Skin of body (tissue), 2 donors: ENCODE data around the gene GRM7. TPM values are rescaled to one million over a fixed set of nuclear protein-coding genes. Genes with fewer than 3 reads are reported as not detected.

Source experiments
- DNase-seq: peaks from one replicate; lab custom pipeline; 2025; lab: John Stamatoyannopoulos, UW
- total RNA-seq: library from RNA; depleted of rRNA; stranded (reverse); fragments of >200 nt; gene quantifications from one replicate; pipeline ENCODE4 v1.2.3, GENCODE V29; 2014

Gene GRM7
- total RNA-seq, 1 donor from 2014 or later: 0.39 TPM

DNA sequence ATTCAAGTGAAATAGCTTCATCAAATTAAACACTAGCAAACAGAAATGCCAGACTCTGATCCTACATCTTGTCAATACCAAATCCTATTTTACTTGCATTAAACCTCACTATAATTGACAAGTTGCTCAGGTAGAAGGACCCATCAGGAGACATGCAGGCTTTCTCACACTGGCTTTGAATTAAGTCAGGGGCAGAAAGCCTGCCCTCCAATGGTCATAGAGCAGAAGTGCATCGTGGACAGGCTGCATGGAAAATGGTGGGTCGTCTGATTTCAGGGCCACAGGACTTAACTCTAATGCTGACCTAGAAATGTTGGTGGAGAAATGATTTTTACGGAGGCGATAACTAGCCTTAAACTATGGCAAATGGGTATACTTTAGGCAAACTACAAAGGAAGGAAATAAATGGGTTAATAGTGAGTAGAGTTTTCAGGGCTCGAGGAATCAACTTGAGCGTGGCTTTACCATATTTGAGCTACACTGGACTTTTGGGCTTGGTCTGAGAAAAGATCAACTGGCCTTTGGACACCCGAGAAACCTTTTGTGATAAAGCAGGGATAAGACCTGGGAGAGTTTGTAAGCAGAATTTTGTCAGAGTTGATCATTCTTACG, 283.9 kb downstream of the GRM7 start:
- DNase-seq: no peak

DNA sequence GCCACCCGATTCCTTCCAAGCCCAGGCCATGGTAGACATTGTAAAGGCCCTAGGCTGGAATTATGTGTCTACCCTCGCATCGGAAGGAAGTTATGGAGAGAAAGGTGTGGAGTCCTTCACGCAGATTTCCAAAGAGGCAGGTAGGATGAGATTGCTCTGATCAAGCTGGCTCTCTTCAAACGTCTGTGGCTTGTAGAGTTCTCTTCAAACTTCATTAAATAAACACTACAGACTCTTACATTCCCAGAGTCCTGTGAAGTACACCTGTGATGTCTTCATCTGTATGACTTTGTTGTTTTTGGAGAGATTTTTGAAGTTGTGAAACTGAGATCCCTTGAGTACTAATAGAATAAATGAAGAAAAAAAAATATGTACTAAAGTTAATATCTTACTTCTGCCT, 285.6 kb downstream of the GRM7 start:
- no peak for DNase-seq

DNA sequence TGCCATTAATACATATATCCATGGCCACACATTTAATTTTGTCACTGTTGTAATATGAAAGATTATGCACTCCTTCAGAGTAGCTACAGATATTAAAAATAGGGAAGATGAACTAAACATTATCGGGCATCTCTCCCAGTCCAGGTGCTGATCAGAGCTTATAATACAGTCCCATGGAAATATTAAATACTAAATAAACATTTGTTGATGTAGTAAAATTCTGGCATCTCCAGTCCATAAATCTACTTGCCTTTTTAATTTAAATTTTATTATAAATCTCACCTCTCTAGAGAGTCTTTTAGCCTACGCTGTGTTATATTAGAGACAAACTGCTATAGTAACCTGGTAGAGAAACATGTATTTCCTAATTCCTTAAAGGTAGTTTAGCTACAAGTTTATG, 297.6 kb downstream of the GRM7 start:
- no peak for DNase-seq

DNA sequence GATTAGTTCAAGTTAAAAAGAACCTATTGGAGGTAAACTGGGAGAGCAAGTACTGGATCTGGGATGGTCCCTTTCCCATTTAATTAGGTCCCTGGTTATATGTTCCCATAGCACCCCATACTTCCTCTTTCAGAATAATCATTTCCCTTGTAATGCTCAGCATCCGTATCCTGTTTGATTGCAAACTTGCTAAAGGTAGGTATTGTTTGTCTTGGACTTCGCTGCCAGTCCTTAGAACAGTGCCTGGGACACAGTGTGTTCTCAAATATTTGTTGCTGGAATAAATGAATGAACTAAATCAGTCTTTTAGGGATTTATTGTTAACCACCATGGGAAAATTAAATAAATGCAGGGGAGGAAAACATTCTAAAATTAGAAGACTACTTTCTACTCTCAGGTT, 299.8 kb downstream of the GRM7 start:
- no peak for DNase-seq

DNA sequence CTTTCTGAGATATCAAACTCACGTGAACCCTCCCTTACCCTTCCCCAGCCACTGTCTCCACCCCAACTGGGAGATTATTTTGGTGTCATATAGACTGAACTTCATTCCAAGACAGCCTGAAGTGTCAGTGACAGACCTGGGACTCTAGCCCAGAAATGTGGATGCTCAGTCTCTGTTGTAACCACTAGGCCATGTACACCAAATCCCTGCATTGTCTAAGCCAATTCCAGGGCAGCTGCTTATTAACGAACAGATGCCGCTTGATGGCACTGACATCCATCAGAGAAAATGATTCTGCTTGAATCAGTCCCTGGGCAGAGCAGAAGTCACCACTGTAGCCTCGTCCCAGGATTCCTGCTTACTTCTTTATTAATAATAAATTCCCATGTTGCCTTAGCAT, 305.5 kb downstream of the GRM7 start:
- no peak for DNase-seq

DNA sequence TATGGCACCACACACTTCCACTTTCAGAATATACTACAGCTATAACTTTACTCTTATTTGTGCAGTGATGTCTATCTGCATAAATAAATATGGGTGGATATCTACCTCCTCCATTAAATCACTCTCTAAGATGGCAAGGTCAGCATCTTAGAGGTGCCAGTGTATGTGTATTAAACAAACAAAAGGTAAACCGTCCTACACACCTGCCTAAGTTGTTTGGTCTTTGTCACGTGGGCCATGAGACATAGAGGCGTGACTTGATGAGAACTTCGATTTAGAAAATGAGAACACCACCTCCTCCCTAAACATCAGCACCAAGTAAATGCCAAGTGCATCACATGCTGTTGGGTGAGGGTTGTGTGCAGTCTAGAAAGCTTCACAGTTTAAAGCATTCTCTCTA, 310.6 kb downstream of the GRM7 start:
- DNase-seq: no peak

DNA sequence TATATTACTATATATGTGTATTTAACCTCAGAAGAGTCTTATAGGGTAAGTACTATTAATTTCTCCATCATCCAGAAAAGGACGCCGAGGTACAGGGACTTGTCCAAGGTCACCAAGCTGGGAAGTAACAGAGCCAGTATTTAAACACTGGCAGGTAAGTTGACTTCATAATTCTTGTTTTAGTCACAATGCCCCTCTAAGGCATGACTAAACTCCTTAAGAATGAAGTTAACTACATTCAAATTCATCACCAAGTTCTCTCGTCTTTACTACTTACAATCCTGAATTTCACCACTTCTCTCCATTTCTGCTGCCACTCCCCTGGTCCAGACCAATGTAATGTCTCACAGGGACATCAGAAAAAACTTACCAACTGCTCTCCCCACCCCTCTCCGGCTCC, 312.1 kb downstream of the GRM7 start:
- DNase-seq: no peak

DNA sequence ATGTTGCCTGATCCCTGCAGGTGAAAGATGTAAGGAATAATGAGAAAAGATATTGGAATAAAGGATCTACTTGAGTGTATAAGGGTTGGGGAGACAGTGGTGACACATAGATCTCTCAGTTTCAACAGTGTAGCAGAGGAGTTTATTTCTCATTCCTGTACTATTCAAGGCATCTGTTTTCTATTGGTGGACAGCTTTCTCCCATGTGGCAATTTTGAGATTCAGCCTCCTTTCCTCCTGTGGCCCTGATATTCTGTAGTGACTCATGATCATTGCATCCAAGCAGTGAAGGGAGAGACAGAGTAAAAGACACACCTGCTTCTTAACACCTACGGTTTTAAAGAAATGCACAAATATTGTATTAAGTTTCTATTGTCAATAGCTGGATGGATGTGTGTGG, 327.6 kb downstream of the GRM7 start:
- no peak for DNase-seq

DNA sequence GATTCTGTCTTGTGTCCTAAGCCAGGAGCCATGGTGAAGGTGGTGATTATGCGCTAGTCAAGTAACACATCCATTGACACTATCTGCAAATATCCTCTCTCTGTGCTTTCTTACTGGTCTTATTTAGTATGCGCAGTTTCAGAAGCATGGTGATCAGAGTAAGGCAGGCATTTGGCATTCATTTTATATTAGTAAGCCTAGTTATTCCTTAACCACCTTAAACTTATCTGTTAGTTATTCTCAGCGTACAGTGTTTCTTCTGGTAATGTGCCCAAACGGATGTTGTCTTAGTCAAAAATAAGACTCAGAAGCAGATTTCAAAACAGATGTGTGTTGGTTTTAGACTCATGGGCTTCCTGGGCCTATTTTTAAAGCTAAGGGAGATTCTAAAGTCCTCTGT, 329.2 kb downstream of the GRM7 start:
- no peak for DNase-seq

DNA sequence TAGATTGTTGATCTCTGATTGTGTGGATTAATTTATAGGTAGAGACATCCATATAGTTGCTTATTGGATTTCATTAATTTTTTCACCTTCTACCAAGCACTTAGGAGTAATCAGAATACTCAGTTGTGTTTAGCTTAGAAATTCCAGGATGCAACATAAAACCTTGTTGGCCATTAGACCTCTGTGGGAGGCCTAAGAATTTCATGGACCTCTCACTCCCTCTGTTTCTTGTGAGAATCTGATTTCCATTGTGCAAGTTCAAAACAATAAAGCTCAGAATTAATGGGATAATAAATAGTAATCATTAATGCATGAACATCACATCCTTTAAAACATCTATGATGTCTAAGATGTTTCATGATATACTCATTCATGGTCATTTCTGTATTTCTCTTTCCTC, 332.4 kb downstream of the GRM7 start:
- no peak for DNase-seq

DNA sequence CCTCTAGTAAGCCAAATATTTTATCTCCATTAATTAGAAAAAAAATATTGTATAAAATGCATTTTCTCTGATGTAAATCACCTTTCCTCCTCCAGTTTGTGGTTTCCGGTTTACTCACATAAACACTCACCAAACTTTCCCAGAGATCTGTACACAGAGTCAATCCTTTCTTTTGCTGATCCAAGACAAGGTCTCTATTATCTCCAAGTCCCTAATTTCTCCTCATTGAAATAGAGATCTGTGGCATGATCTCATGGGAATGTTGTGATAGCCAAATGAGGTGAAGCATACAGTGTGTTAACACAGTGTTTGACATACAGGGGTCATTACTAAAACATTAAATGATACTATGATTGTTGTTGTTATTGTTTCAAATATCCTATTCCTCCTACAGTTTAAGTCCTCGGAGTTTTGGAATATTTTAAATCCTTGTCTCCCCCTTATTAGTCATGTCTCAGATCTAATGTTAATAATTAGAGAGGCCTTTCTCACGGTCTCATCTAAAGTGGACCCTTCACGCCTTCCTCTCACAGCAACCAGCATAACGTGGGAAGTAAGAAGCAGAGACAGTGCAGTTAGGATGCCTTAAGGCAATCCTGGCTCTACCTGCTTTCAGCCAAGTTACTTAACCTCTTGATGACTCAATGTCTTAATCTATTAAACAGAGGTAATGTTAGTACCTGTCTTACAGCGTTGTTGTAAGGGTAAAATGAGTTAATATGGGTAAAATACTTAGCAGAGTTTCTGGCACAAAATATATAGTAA, 333.3 kb downstream of the GRM7 start:
- no peak for DNase-seq

DNA sequence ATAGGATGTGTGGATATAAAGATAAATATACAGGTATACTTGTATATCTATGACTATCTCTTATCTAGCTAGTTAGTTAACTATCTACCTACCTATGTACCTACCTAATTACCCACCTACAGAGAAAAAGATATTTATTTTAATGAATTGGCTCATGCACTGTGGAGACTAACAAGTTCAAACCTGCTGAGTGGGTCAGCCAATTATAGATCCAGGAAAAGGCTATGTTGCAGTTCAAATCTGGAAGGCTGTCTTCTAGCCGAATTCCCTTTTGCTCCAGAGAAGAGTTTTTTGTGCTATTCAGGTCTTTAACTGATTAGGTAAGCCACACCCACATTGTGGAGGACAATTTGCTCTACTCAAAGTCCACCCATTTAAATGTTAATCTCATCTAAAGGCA, 335.0 kb downstream of the GRM7 start:
- no peak for DNase-seq

DNA sequence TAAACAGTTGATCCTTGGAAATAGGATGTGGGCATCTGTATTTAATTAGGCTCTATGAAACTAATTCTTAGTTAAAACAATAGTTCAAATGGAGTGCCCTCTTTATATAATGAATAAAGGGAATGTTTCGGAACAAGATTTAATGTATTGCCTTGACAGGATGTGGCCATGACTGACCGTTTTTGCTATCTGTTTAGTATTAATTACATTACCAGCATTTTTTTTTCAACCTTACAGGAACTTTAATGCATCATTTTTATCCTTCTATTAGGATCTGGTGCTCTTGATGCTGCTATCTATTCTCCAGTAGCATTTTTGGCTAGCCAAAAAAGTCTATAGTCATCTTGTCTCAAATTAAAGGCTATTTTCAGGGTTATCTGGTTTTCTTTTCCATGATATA, 340.9 kb downstream of the GRM7 start:
- DNase-seq: no peak

DNA sequence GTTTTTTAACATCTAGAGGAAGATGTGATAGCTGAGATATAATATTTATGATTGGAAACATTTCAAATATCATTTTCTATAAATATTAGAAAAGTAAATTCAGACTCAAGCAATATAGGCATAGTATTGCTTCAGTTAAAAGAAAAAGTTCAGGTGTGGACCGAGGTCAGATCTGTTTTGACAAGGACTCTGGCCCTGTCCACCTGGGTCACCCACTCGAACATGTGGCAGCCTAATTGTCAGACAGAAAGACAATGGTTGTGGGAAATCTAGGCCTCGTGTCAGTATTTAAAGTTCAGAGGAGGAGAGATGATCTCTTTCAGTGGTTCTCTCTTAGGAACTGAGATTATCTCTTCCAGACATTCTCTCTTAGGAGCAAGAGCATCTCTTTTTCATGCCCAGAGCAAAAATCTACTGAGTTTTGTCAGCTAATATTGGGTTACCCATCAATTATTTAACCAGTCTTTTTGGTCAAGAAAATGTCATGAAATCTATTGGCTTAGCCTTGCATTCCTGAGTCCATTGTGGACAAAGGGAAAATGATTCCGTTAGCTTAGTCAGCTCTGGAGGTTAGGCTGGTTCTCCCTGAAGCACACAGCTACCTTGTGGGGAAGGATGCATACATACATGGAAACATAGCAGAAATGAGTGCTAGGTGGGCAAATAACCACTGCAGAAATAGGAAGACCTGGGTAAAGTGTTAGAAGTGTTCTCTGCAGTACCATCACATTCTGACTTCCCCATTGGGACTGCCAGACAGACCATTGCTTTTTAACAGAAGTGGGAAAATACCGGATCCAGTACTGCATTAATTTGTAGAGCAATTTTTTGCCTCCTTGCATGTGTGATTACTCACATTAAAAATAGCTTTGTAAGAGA, 343.3 kb downstream of the GRM7 start:
- no peak for DNase-seq

DNA sequence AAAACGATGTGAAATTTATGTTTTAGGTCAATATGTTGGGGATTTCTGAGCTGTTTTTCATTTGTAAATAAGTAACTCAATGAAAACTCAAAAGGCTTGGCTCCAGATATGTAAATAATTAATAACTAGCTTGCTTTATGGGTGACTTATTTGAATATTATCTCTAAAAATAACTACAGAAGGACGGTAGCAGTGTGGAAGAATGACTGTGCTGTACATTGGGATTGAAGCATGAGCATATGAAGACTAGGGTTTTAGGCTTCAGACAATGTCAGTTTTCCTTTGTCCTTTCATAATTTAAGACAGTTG, 343.9 kb downstream of the GRM7 start:
- DNase-seq: no peak

DNA sequence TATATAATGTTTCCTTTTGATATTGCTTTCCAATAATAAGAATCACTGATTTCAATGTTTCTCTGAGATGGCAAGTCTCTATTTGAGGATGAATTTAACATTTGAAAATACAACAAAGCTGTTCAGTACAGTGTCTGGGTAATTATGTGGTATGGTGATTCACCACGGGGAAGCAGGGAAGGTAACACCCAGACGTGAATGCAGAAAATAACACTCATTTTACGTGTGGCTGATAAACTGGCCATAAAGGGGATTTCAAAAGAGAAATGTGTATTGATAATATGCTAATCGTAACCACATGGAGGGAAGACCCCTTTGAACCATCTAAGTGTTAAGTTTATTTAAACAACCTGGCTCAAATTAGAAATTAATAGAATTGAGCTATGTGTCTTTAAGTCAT, 344.6 kb downstream of the GRM7 start:
- DNase-seq: no peak

DNA sequence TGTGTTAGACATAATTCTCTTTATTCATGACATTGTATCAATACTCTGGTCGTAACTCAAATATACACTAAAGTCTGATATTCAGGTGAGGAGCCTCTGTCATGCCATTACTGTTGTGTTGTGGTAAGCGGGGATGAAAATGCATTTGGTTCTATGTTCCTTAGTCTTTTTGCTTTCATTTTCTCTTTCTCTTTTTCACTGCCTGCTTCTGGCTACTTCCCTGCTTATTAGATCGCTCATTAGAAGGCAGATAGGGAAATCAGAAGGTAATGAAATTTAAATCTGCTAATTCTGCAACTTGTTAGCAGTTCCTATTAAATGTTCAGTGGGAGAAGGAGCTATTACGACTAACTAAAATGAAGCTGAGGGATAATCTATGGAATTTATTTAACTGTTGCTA, 345.0 kb downstream of the GRM7 start:
- DNase-seq: no peak

DNA sequence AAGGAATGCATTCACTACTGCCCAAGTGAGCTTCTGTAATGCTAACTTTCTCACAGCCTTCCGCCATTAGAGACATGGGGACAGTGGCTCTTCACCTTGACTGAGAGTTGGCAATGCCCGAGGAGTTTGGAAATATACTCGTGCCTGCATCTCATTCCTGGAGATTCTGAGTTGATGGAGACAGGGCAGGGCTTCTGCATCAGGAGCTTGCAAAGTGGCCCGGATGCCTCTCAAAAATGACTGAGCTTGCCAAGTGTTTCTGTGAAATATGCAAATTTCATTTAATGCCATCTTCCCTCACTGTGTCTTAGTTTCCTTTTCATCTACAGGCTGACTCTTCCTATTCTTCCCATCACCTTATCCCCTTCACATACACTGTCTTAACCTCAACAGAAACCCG, 346.2 kb downstream of the GRM7 start:
- no peak for DNase-seq

DNA sequence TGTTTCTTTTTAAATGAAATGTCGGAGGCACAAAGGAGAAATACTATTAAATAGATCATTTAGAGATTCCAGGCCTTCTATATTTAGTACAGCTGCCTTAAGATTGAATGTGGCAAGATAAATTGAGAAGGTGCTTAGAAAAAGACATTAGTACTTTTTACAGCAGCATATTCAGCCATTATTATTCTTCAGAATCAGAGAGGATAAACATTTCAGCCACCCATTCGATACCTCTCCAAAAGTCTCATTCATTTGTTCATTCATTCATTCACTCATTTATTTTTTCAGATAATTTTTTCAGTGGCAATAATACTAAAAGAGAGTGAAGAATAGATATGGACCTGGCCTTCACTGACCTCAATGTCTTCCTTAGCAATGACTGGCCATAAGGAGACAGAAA, 347.0 kb downstream of the GRM7 start:
- no peak for DNase-seq

DNA sequence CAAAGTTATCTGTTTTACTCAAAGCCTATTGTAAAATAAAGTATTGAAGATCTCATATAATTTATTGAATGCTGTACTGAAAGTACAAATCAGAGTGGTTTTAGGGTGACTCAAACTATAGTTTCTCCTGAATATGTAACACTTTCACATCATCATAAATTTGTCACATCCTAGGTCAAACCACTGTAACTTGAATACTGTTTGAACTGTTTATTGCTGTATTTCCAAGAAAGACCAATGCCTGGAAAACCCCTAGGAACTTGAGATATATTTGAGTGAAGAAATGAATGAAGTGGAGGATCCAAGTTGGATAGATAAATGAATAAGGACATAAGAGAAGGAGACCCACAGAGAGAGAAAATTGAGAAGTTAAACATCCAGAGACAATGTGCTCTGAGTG, 348.2 kb downstream of the GRM7 start:
- no peak for DNase-seq

DNA sequence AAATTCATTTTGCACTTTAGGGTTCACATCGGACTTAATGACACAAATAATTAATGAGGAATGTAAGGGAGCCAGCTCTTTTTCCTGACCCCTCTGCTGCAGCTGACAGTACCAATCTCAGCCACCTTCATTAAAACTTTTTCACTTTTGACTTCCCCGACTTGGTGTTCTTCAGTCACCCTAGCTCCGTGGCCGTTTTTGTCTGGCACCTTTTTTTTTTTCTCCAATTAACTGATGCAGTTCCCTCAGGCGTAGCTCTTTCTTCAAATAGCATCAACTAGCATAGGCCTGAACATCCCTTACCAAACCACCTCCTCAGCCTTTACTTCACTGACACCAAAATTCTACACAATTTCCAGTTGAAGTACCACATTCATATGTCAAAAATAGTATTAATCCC, 350.8 kb downstream of the GRM7 start:
- DNase-seq: no peak

DNA sequence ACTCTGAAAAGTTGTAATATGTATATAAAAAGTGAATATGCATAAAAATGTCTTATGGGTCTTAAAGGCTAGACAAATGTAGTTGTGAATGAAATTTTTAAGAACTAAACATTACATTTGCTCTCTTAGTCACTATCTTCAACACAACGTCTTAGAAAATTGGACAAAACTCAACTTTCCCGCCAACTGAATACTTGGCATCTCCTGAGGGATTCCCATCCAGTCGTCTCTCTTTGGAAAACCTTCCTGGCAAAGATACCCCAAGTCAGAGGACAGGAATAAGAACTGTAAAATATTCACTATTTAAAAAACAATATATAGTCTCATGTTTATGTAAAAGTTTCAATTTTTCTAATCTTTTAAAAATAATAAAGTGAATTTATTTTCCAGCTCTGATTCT, 354.8 kb downstream of the GRM7 start:
- no peak for DNase-seq

DNA sequence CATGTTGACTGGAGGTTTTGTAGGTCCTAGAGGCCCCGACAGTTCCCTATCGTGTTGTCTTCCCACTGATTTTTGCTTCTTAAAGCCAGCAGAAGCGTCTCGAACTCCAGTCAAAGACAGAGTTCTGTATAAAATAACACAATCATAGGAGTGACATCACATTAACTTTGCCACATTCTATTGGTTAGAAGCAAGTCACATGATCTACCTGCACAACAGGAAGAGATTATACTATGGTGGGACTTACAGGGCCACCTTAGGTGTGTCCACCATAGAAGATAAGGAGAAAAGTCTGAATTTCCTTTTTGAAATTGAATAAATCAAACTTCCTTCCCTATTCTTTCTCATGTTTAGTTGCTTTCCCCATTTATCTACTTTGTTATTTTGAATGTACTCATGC, 365.5 kb downstream of the GRM7 start:
- DNase-seq: no peak
